Measurements from ENCODE around the gene MRPS26. TPM values are rescaled to one million over a fixed set of nuclear protein-coding genes. Genes with fewer than 3 reads are reported as not detected.

Gene MRPS26
- total and polyA plus RNA-seq, 4 donors: 29.8 to 67.8 (median 57.3) TPM

DNA sequence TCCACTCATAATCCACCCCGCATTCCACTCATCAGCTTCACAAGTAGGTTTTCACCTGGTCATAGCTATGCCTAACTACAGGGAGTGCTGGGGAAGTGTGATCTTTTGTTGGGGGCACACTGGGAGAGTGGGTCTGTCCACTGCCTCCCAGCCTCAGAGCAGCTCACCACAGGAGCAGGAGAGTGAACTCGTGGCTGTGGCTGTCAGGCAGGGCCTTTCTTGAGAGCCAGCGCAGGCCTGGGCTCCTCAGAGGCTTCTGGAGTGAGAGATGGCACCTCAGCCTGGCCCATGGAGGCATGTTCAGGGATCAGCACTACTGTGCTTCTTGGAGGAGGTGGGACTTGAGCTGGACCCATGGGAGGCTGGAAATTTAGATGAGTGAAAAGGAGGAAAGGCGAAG is 6.4 kb upstream of the MRPS26 start:
- no peak for DNase-seq
- Histone ChIP-seq H3K4me1 (ENCODE audit: control insufficient read depth in 5 of 5, insufficient read depth in 5 of 5, low read length in 5 of 5) (peaks cover 0 to 16% (median 10%) of the 10 kb centered on the region in 5 donors), H3K36me3 (ENCODE audit: control insufficient read depth in 4 of 4, insufficient read depth in 4 of 4, low read length in 4 of 4) (peaks cover 14 to 47% (median 42%) of the 10 kb centered on the region in 4 donors), H3K27ac (ENCODE audit: low read depth in 1 of 2, low read length in 1 of 2) (no peak overlapping the region), H3K4me3 (no peak overlapping the region), H3K27me3 (ENCODE audit: control insufficient read depth in 3 of 3, insufficient read depth in 3 of 3, low read length in 2 of 3) (no peaks in the 10 kb centered on the region), H3K9me3 (ENCODE audit: control insufficient read depth in 4 of 4, insufficient read depth in 3 of 4, low read length in 3 of 4) (no peaks in the 10 kb centered on the region), H3K9ac (ENCODE audit: insufficient read depth in 1 of 2, low read length in 2 of 2) (no peak overlapping the region)
- TF ChIP-seq, protein P1, sequence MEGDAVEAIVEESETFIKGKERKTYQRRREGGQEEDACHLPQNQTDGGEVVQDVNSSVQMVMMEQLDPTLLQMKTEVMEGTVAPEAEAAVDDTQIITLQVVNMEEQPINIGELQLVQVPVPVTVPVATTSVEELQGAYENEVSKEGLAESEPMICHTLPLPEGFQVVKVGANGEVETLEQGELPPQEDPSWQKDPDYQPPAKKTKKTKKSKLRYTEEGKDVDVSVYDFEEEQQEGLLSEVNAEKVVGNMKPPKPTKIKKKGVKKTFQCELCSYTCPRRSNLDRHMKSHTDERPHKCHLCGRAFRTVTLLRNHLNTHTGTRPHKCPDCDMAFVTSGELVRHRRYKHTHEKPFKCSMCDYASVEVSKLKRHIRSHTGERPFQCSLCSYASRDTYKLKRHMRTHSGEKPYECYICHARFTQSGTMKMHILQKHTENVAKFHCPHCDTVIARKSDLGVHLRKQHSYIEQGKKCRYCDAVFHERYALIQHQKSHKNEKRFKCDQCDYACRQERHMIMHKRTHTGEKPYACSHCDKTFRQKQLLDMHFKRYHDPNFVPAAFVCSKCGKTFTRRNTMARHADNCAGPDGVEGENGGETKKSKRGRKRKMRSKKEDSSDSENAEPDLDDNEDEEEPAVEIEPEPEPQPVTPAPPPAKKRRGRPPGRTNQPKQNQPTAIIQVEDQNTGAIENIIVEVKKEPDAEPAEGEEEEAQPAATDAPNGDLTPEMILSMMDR (IDR thresholded peaks at IDR 0.05; ENCODE audit: control extremely low read depth, extremely low read depth): no peak
- no peak for ATAC-seq (ENCODE audit: insufficient read depth, low FRiP score)
- WGBS, 2 donors: 84 to 90% methylated on average over 4 of the region's 4 CpGs

DNA sequence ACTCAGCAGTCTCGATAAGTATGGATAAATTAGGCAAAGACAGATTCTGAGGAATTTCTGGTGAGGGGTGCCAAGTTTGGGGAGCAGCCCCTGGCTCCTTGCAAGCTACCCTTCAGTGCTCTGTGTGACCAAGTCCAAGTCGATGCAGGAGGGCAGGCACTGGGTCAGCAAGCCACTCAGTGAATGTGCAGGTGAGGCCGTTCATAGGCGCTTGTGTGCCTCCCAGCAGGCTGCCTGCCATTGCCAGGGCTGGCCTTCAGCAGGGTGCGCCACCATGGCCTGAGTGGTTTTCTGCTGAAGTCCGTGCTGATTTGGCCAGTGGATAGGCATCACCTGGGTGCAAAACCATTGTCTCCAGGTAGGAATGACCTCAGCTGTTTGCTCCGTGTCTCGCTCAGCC is 5.8 kb upstream of the MRPS26 start:
- Histone ChIP-seq H3K27ac (ENCODE audit: low read depth in 1 of 2, low read length in 1 of 2) (no peak overlapping the region), H3K36me3 (ENCODE audit: control insufficient read depth in 4 of 4, insufficient read depth in 4 of 4, low read length in 4 of 4) (peaks cover 14 to 45% (median 40%) of the 10 kb centered on the region in 4 donors), H3K9me3 (ENCODE audit: control insufficient read depth in 4 of 4, insufficient read depth in 3 of 4, low read length in 3 of 4) (no peaks in the 10 kb centered on the region), H3K9ac (ENCODE audit: insufficient read depth in 1 of 2, low read length in 2 of 2) (no peak overlapping the region), H3K4me3 (no peak overlapping the region), H3K4me1 (ENCODE audit: control insufficient read depth in 5 of 5, insufficient read depth in 5 of 5, low read length in 5 of 5) (peaks cover 0 to 20% (median 10%) of the 10 kb centered on the region in 5 donors), H3K27me3 (ENCODE audit: control insufficient read depth in 3 of 3, insufficient read depth in 3 of 3, low read length in 2 of 3) (no peaks in the 10 kb centered on the region)
- TF ChIP-seq, protein P1 (IDR thresholded peaks at IDR 0.05; ENCODE audit: control extremely low read depth, extremely low read depth): no peak
- DNase-seq: no peak
- no peak for ATAC-seq (ENCODE audit: insufficient read depth, low FRiP score)
- WGBS, 2 donors: 94 to 95% methylated on average over 8 of the region's 8 CpGs

DNA sequence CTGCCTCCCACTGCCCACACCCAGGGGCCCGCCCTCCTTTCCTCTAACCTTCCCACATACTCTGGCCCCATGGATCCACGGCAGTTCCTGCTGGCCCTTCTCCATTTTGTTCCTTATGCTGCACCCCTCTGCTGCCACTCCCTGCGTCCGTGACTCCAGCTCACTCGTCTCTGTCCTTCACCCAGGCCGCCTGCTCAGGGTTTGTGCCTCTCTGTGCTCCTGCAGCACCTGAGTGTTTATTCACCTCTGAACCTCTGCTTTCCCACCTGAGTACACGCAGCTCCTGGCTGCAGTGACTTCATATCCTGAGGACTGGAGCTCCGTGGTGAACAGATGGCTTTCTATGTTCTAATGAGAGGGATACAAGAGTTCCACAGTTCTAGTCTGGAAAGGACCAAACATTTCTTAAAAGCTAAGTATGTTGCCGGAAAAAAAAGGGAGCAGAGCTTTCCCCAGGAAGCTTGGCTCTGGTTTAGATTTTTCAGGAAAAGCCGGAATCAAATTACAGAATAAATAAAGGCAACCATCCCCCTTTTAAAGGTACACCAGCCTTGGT is 3.9 kb upstream of the MRPS26 start:
- TF ChIP-seq, protein P1 (IDR thresholded peaks at IDR 0.05; ENCODE audit: control extremely low read depth, extremely low read depth): no peak
- no peaks in the 10 kb centered on the region for H3K9me3 ChIP-seq (ENCODE audit: control insufficient read depth in 4 of 4, insufficient read depth in 3 of 4, low read length in 3 of 4)
- no peak overlapping the region for H3K4me3 ChIP-seq
- H3K36me3 ChIP-seq (ENCODE audit: control insufficient read depth in 4 of 4, insufficient read depth in 4 of 4, low read length in 4 of 4): peaks cover 6 to 29% (median 24%) of the 10 kb centered on the region in 4 donors
- WGBS, 2 donors: 44 to 72% methylated on average over 10 of the region's 10 CpGs
- DNase-seq: peak; percentile 26 to 73 (median 61)
- H3K9ac ChIP-seq (ENCODE audit: insufficient read depth in 1 of 2, low read length in 2 of 2): peak overlapping the region in 1 of 2 donors; percentile 73
- H3K4me1 ChIP-seq (ENCODE audit: control insufficient read depth in 5 of 5, insufficient read depth in 5 of 5, low read length in 5 of 5): peaks cover 0 to 27% (median 12%) of the 10 kb centered on the region in 5 donors
- H3K27ac ChIP-seq (ENCODE audit: low read depth in 1 of 2, low read length in 1 of 2): peak overlapping the region in 1 of 2 donors; percentile 78
- no peak for ATAC-seq (ENCODE audit: insufficient read depth, low FRiP score)
- H3K27me3 ChIP-seq (ENCODE audit: control insufficient read depth in 3 of 3, insufficient read depth in 3 of 3, low read length in 2 of 3): no peaks in the 10 kb centered on the region
